K562 (cell line): ENCODE measurements around the gene GALM. TPM values are rescaled to one million over a fixed set of nuclear protein-coding genes. Genes with fewer than 3 reads are reported as not detected.

Experiments used
- CEBPZ ChIP-seq: fragments of 150-350 bp; IDR thresholded peaks from 2 replicates; pipeline ENCODE4 v1.6.1; 2014; ENCODE audit warnings: low read depth, mild to moderate bottlenecking, low read length, borderline replicate concordance
- CHD2 ChIP-seq: IDR thresholded peaks from 2 replicates; pipeline ENCODE4 v1.6.1; 2011; ENCODE audit warnings: low read depth, low read length
- DEAF1 ChIP-seq: fragments of 450-650 bp; formaldehyde crosslinking; IDR thresholded peaks from 2 replicates; pipeline ENCODE4 v1.4.0; 2020; ENCODE audit warnings: mild to moderate bottlenecking, moderate library complexity
- EHMT2 ChIP-seq: fragments of 450-650 bp; IDR thresholded peaks from 2 replicates; pipeline ENCODE4 v1.6.1; 2018; ENCODE audit warnings: antibody characterized with exemption
- MYBL2 ChIP-seq, 2 experiments: fragments of 450-650 bp in 1 of 2; sonication (generic) in 1 of 2; formaldehyde crosslinking in 1 of 2; IDR thresholded peaks; 2 replicates each; pipeline versions ENCODE4 v1.6.1 to v1.8.1; 2017 to 2022; ENCODE audit warnings: borderline replicate concordance in 1 of 2, inconsistent platforms in 1 of 2, low read depth in 1 of 2, mild to moderate bottlenecking in 1 of 2, missing genetic modification reagents in 1 of 2, moderate library complexity in 1 of 2
- NCOR1 ChIP-seq: fragments of 450-650 bp; IDR thresholded peaks from 2 replicates; pipeline ENCODE4 v1.6.1; 2016; ENCODE audit warnings: mild to moderate bottlenecking, moderate library complexity
- SPI1 ChIP-seq: IDR thresholded peaks from 2 replicates; pipeline ENCODE4 v1.6.1; 2011; ENCODE audit warnings: low read depth, low read length, control low read depth, borderline replicate concordance
- TOE1 ChIP-seq, 2 experiments: fragments of 450-650 bp in 1 of 2; sonication (generic) in 1 of 2; formaldehyde crosslinking in 1 of 2; IDR thresholded peaks; 2 replicates each; pipeline versions ENCODE4 v1.7.1 to v1.8.0; 2016 to 2022; ENCODE audit warnings: borderline replicate concordance in 2 of 2, mild to moderate bottlenecking in 2 of 2, antibody characterized with exemption in 1 of 2, inconsistent platforms in 1 of 2, low read depth in 1 of 2, missing genetic modification reagents in 1 of 2, moderate library complexity in 1 of 2
- ZBTB40 ChIP-seq, 2 experiments: fragments of 450-650 bp in 1 of 2; sonication (generic) in 1 of 2; formaldehyde crosslinking in 1 of 2; IDR thresholded peaks; 2 replicates each; pipeline versions ENCODE4 v1.7.1 to v1.9.0; 2016 to 2022; ENCODE audit warnings: inconsistent platforms in 1 of 2, mild to moderate bottlenecking in 1 of 2, missing genetic modification reagents in 1 of 2
- ZNF444 ChIP-seq: fragments of 250-450 bp; sonication (Bioruptor Pico); IDR thresholded peaks from 2 replicates; pipeline ENCODE4 v1.4.0; 2020; ENCODE audit warnings: mild to moderate bottlenecking, moderate library complexity
- ZNF717 ChIP-seq: fragments of 250-450 bp; sonication (Bioruptor Pico); IDR thresholded peaks from 2 replicates; pipeline ENCODE4 v1.5.0; 2021
- polyA plus RNA-seq, 8 experiments: library from polyadenylated mRNA; depleted of rRNA in 4 of 8; stranded (reverse) in 5 of 8; unstranded in 3 of 8; fragments of >200 nt; fragmentation: Nextera tagmentation in 2 of 8; fragmentation: Illumina TruSeq in 1 of 8; extraction: Ambion mirVana in 2 of 8; extraction: Trizol in 1 of 8; gene quantifications; 2 replicates each; pipeline versions ENCODE4 v1.2.1 to v1.2.3, GENCODE V29; 2011 to 2014; ENCODE audit warnings: inconsistent platforms in 1 of 8, missing spikeins in 1 of 8
- total RNA-seq, 7 experiments: library from RNA; depleted of rRNA in 6 of 7; stranded (reverse); fragments of >200 nt in 6 of 7; fragmentation: Illumina TruSeq in 2 of 7; extraction: Trizol in 2 of 7; gene quantifications; 2 replicates each; pipeline versions ENCODE4 v1.2.1 to v1.2.3, GENCODE V29; 2011 to 2021; ENCODE audit warnings: low replicate concordance in 1 of 7

GALM gene
- total and polyA plus RNA-seq, 9 of the 15 experiments (the other 6 are each of a cell fraction or from before 2014, with no cell fraction given): 22.1 to 51.7 (median 27.9) TPM

DNA sequence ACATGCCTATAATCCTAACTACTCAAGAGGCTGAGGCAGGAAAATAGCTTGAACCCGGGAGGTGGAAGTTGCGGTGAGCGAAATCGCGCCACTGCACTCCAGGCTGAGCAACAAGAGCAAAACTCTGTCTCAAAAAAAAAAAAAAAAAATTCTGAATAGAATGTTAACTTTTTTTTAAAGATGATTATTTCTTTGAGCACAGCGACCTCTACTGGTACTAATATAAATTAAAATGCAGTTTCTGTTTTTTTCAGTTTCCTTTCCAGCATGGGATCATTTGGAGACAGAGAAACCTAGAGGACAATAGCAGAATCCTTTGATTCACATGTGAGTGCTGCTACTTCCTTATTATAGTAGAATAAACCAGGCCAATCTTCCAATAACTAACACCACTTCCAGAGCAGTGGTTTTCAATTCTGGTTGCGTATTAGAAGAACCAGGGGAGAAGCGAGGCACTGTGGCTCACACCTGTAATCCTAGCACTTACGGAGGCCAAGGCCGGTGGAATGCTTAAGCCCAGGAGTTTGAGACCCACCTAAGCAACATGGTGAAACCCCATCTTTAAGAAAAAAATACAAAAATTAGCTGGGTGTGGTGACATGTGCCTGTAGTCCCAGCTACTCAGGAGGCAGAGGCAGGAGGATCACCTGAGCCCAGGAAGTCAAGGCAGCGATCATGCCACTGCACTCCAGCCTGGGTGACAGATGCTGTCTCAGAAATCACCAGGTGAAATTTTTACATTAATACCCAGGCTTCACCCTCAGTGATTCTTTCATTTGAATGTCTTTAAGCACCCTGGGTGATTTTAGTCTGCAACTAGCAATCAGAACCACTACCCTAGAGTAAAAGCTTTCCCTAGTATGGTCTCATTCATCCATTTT, 75.2 kb downstream of the GALM start (continued):
- TF ChIP-seq ZBTB40 (IDR thresholded peaks at IDR 0.05): no peak
- TF ChIP-seq ZBTB40 (CRISPR knock-in tag; IDR thresholded peaks at IDR 0.05): no peak
- TF ChIP-seq ZNF717 (CRISPR knock-in tag): no peak
- TF ChIP-seq ZNF444 (CRISPR knock-in tag): no peak
- no peak for TF ChIP-seq TOE1 (IDR thresholded peaks at IDR 0.05; ENCODE audit: borderline replicate concordance)
- TF ChIP-seq TOE1 (CRISPR knock-in tag; IDR thresholded peaks at IDR 0.05; ENCODE audit: borderline replicate concordance, low read depth): no peak
- no peak for TF ChIP-seq NCOR1
- no peak for TF ChIP-seq MYBL2 (IDR thresholded peaks at IDR 0.05; ENCODE audit: low read depth)
- no peak for TF ChIP-seq MYBL2 (CRISPR knock-in tag; IDR thresholded peaks at IDR 0.05; ENCODE audit: borderline replicate concordance)
- TF ChIP-seq CHD2: no peak
- no peak for TF ChIP-seq SPI1
- no peak for TF ChIP-seq EHMT2
- no peak for TF ChIP-seq CEBPZ
- TF ChIP-seq DEAF1 (CRISPR knock-in tag): peak; percentile 47; the same call in 1 of the 2 replicates
